HG03060 (cell line): ENCODE data around the gene NPEPL1.
"Not testable (repeated sequence)": the region's sequence is repeated elsewhere in the genome, so short reads cannot be mapped to it uniquely, and the experiment has no call there.

Experiments used
- ATAC-seq: cut with Tn5 transposase; IDR thresholded peaks from one replicate; pipeline ENCODE4 v1.9.1; 2021; ENCODE audit warnings: low read depth, moderate number of reproducible peaks; ENCODE audit not compliant: unreplicated experiment

NPEPL1 gene

GRCh38 chr20:58755062-58755697, 62.6 kb downstream of the NPEPL1 start:
- ATAC-seq = no peak

DNA sequence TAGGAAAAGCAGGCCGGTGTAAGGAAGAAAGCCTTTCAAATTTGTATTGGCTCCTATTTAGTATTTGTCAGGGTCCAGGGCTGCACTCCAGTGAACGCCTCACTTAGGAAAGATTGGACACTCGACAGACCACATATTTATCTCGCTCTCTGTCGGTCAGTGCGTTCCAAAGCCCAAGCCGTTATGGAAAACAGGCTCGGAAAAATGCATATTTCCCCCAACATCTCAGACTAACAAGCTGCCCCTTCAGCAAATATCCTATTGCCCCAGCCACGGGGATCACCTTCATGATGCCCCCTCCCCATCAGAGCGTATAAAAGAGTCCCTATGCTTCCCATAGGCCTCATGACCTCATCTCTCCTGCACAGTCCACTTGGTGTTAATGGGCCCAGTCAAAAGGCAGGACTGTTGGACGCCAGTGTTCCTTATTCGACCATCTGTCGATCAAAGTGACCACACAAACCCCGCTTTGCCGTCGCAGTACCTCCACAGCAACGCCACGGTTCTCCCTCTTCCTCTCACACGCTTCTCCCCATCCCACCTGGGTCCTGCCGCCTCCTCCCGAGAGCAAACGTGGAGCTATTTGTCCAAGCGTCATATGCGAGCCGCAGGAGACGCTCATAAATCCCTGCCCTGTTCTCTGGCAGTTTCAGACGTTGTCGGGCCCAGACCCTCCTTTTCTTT, 63.3 kb downstream of the NPEPL1 start:
- no peak for ATAC-seq

GRCh38 chr20:58756450-58756775, 63.8 kb downstream of the NPEPL1 start:
- no peak for ATAC-seq

- not testable (repeated sequence) for ATAC-seq
Measured at GRCh38 chr20:58757647-58758046, 65.0 kb downstream of the NPEPL1 start.

DNA sequence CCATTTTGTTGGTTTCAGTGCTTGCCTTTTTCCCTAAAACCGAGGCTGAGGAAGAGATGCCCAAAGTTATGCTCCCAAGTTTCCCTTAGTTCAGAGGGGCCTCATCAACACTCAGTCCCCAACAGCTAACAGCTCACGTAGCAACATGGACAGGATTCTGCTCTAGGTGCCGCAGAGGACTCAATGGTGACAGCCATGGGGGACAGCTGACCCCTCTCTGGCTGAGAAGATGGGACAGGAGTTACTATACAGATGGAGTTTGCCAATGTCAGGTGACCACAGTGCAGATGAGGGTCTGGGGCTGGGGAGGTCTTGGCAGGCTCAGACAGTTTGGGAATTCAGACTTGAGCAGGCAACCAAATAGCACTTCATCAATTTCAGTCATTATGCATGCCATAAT, 67.3 kb downstream of the NPEPL1 start:
- ATAC-seq = no peak

- no peak for ATAC-seq
Measured at GRCh38 chr20:58760856-58761255, 68.3 kb downstream of the NPEPL1 start.

DNA sequence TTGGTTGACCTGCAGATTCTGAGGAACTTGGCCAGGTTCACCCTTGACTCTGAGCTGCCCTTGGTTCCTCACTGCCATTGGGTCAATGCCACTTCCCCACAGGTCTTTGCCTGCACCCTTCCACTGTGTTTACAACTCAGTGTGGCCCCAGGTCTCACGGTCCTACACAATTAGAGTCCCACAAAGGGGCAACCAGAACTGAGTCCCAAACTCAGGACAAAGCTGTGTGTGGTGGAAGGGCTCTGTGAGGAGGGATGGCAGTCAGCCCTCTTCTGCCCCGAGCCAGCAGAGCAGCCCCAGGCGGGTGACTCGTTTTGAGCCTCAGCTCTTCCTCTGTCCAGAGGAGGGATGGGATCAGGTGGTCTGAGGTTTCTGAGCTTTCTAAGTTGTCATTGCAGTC, 69.5 kb downstream of the NPEPL1 start:
- no peak for ATAC-seq

GRCh38 chr20:58763076-58763475, 70.5 kb downstream of the NPEPL1 start:
- ATAC-seq = no peak
